HepG2 (cell line): ENCODE results near the gene PMIS2. TPM values are rescaled to one million over a fixed set of nuclear protein-coding genes. Genes with fewer than 3 reads are reported as not detected.

ENCODE experiments used
- CBX2 ChIP-seq, 2 experiments: fragments of 200-600 bp in 1 of 2; sonication (generic); formaldehyde crosslinking in 1 of 2; IDR thresholded peaks; 2 replicates each; pipeline versions ENCODE4 v1.7.0 to v1.8.1; 2018 to 2022; ENCODE audit warnings: low read depth in 2 of 2, low read length in 1 of 2, mild to moderate bottlenecking in 1 of 2, missing genetic modification reagents in 1 of 2
- ELF4 ChIP-seq: sonication (generic); formaldehyde crosslinking; IDR thresholded peaks from 2 replicates; pipeline ENCODE4 v1.5.0; 2020; ENCODE audit warnings: missing genetic modification reagents, mild to moderate bottlenecking, moderate library complexity, borderline replicate concordance
- FOXK1 ChIP-seq: sonication (generic); formaldehyde crosslinking; IDR thresholded peaks from 2 replicates; pipeline ENCODE4 v1.4.0; 2020; ENCODE audit warnings: low read depth, missing genetic modification reagents, borderline replicate concordance
- KDM1A ChIP-seq: IDR thresholded peaks from 2 replicates; pipeline ENCODE4 v1.6.1; 2016; ENCODE audit warnings: missing compliant biosample characterization
- MIER2 ChIP-seq: IDR thresholded peaks from 2 replicates; pipeline ENCODE4 v1.6.1; 2016; ENCODE audit warnings: missing biosample characterization, missing genetic modification reagents
- MYPOP ChIP-seq: sonication (generic); formaldehyde crosslinking; IDR thresholded peaks from 2 replicates; pipeline ENCODE4 v1.8.1; 2023; ENCODE audit warnings: mild to moderate bottlenecking, moderate library complexity, missing genetic modification reagents
- NFIB ChIP-seq: sonication (generic); formaldehyde crosslinking; IDR thresholded peaks from 2 replicates; pipeline ENCODE4 v1.9.0; 2021; ENCODE audit warnings: missing genetic modification reagents, mild to moderate bottlenecking, borderline replicate concordance
- SRSF1 ChIP-seq: fragments of 200-400 bp; formaldehyde crosslinking; optimal IDR thresholded peaks from 2 replicates; pipeline ENCODE3; 2017; ENCODE audit warnings: mild to moderate bottlenecking, low read depth, low read length, moderate library complexity
- SRY ChIP-seq: sonication (generic); formaldehyde crosslinking; IDR thresholded peaks from 2 replicates; pipeline ENCODE4 v1.8.0; 2022; ENCODE audit warnings: mild to moderate bottlenecking, missing genetic modification reagents
- THAP11 ChIP-seq: IDR thresholded peaks from 2 replicates; pipeline ENCODE4 v1.6.1; 2016; ENCODE audit warnings: missing biosample characterization, missing genetic modification reagents
- ZFP62 ChIP-seq: sonication (generic); formaldehyde crosslinking; IDR thresholded peaks from 2 replicates; pipeline ENCODE4 v1.4.0; 2020; ENCODE audit warnings: missing genetic modification reagents
- ZMYM2 ChIP-seq: sonication (generic); formaldehyde crosslinking; IDR thresholded peaks from 2 replicates; pipeline ENCODE4 v1.8.0; 2022; ENCODE audit warnings: mild to moderate bottlenecking, missing genetic modification reagents
- ZNF24 ChIP-seq: fragments of 450-650 bp; IDR thresholded peaks from 2 replicates; pipeline ENCODE4 v1.6.1; 2017; ENCODE audit warnings: antibody characterized with exemption, mild to moderate bottlenecking
- ZNF260 ChIP-seq: sonication (generic); formaldehyde crosslinking; IDR thresholded peaks from 2 replicates; pipeline ENCODE4 v1.4.0; 2020; ENCODE audit warnings: missing genetic modification reagents, low read depth, mild to moderate bottlenecking, borderline replicate concordance
- ZNF264 ChIP-seq: sonication (generic); formaldehyde crosslinking; IDR thresholded peaks from 2 replicates; pipeline ENCODE4 v1.4.0; 2020; ENCODE audit warnings: missing genetic modification reagents
- ZNF703 ChIP-seq: sonication (generic); formaldehyde crosslinking; IDR thresholded peaks from 2 replicates; pipeline ENCODE4 v1.5.1; 2020; ENCODE audit warnings: missing genetic modification reagents, mild to moderate bottlenecking, moderate library complexity, borderline replicate concordance
- polyA plus RNA-seq, 8 experiments: library from polyadenylated mRNA; depleted of rRNA in 3 of 8; stranded (reverse) in 7 of 8; unstranded in 1 of 8; fragments of >200 nt; fragmentation: Illumina TruSeq in 4 of 8; extraction: Trizol in 4 of 8; gene quantifications; 2 replicates each; pipeline versions ENCODE4 v1.2.1 to v1.2.3, GENCODE V29; 2011 to 2016; ENCODE audit warnings: low read depth in 4 of 8, missing spikeins in 1 of 8, mixed read lengths in 1 of 8; ENCODE audit not compliant: insufficient read depth in 1 of 8
- total RNA-seq, 5 experiments: library from RNA; depleted of rRNA; stranded (reverse); fragments of >200 nt; fragmentation: Illumina TruSeq; extraction: Trizol; gene quantifications; 2 replicates each; pipeline ENCODE4 v1.2.3, GENCODE V29; 2016; ENCODE audit warnings: low read depth in 1 of 5
- TF ChIP-seq, protein P1 (sequence below): sonication (generic); formaldehyde crosslinking; IDR thresholded peaks from 2 replicates; pipeline ENCODE4 v1.4.0; 2020; ENCODE audit warnings: missing genetic modification reagents, borderline replicate concordance
- TF ChIP-seq, protein P2 (sequence below): sonication (generic); formaldehyde crosslinking; IDR thresholded peaks from 2 replicates; pipeline ENCODE4 v1.4.0; 2020; ENCODE audit warnings: mild to moderate bottlenecking, missing genetic modification reagents
- TF ChIP-seq, protein P3 (sequence below): IDR thresholded peaks from 2 replicates; pipeline ENCODE4 v1.6.1; 2016; ENCODE audit warnings: low read depth, control low read depth

PMIS2 gene
- total and polyA plus RNA-seq, 2 of the 13 experiments (the other 11 are each of a cell fraction or from before 2014, with no cell fraction given) = not detected

GRCh38 chr19:35569281-35569781 lies 16.6 kb upstream of the PMIS2 start (continued):
- no peak; the same call in 1 of the 2 replicates for TF ChIP-seq SRY (CRISPR knock-in tag)
- TF ChIP-seq ZNF24 = no peak
- no peak for TF ChIP-seq FOXK1 (CRISPR knock-in tag)
- no peak for TF ChIP-seq ZMYM2
- no peak for TF ChIP-seq ZNF260 (CRISPR knock-in tag)
- TF ChIP-seq KDM1A = peak; percentile 70; the same call in 1 of the 2 replicates
- no peak for TF ChIP-seq SRSF1
- TF ChIP-seq ELF4 = no peak
- no peak for TF ChIP-seq ZFP62 (CRISPR knock-in tag)
- TF ChIP-seq ZNF264 (CRISPR knock-in tag) = no peak
- TF ChIP-seq ZNF703 (CRISPR knock-in tag) = no peak
- no peak for TF ChIP-seq MYPOP (CRISPR knock-in tag)
- TF ChIP-seq, protein P1, sequence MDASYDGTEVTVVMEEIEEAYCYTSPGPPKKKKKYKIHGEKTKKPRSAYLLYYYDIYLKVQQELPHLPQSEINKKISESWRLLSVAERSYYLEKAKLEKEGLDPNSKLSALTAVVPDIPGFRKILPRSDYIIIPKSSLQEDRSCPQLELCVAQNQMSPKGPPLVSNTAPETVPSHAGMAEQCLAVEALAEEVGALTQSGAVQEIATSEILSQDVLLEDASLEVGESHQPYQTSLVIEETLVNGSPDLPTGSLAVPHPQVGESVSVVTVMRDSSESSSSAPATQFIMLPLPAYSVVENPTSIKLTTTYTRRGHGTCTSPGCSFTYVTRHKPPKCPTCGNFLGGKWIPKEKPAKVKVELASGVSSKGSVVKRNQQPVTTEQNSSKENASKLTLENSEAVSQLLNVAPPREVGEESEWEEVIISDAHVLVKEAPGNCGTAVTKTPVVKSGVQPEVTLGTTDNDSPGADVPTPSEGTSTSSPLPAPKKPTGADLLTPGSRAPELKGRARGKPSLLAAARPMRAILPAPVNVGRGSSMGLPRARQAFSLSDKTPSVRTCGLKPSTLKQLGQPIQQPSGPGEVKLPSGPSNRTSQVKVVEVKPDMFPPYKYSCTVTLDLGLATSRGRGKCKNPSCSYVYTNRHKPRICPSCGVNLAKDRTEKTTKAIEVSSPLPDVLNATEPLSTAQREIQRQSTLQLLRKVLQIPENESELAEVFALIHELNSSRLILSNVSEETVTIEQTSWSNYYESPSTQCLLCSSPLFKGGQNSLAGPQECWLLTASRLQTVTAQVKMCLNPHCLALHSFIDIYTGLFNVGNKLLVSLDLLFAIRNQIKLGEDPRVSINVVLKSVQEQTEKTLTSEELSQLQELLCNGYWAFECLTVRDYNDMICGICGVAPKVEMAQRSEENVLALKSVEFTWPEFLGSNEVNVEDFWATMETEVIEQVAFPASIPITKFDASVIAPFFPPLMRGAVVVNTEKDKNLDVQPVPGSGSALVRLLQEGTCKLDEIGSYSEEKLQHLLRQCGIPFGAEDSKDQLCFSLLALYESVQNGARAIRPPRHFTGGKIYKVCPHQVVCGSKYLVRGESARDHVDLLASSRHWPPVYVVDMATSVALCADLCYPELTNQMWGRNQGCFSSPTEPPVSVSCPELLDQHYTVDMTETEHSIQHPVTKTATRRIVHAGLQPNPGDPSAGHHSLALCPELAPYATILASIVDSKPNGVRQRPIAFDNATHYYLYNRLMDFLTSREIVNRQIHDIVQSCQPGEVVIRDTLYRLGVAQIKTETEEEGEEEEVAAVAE (CRISPR knock-in tag) = no peak
- TF ChIP-seq, protein P2, sequence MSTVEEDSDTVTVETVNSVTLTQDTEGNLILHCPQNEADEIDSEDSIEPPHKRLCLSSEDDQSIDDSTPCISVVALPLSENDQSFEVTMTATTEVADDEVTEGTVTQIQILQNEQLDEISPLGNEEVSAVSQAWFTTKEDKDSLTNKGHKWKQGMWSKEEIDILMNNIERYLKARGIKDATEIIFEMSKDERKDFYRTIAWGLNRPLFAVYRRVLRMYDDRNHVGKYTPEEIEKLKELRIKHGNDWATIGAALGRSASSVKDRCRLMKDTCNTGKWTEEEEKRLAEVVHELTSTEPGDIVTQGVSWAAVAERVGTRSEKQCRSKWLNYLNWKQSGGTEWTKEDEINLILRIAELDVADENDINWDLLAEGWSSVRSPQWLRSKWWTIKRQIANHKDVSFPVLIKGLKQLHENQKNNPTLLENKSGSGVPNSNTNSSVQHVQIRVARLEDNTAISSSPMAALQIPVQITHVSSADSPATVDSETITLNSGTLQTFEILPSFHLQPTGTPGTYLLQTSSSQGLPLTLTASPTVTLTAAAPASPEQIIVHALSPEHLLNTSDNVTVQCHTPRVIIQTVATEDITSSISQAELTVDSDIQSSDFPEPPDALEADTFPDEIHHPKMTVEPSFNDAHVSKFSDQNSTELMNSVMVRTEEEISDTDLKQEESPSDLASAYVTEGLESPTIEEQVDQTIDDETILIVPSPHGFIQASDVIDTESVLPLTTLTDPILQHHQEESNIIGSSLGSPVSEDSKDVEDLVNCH (CRISPR knock-in tag) = no peak
- TF ChIP-seq CBX2 (IDR thresholded peaks at IDR 0.05; ENCODE audit: low read depth, low read length) = no peak
- no peak for TF ChIP-seq CBX2 (CRISPR knock-in tag; IDR thresholded peaks at IDR 0.05; ENCODE audit: low read depth)
- peak; percentile 72; the same call in 1 of the 2 replicates for TF ChIP-seq MIER2 (CRISPR knock-in tag)
- no peak for TF ChIP-seq NFIB (CRISPR knock-in tag)
- TF ChIP-seq, protein P3, sequence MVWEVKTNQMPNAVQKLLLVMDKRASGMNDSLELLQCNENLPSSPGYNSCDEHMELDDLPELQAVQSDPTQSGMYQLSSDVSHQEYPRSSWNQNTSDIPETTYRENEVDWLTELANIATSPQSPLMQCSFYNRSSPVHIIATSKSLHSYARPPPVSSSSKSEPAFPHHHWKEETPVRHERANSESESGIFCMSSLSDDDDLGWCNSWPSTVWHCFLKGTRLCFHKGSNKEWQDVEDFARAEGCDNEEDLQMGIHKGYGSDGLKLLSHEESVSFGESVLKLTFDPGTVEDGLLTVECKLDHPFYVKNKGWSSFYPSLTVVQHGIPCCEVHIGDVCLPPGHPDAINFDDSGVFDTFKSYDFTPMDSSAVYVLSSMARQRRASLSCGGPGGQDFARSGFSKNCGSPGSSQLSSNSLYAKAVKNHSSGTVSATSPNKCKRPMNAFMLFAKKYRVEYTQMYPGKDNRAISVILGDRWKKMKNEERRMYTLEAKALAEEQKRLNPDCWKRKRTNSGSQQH = no peak
- TF ChIP-seq THAP11 (CRISPR knock-in tag) = peak; percentile 37; the same call in 1 of the 2 replicates
